Measurements from ENCODE around the gene SLC23A1. TPM values are rescaled to one million over a fixed set of nuclear protein-coding genes. Genes with fewer than 3 reads are reported as not detected.
"Not testable (repeated sequence)": the region's sequence is repeated elsewhere in the genome, so short reads cannot be mapped to it uniquely, and the experiment has no call there.

SLC23A1 gene
- total RNA-seq, 2 donors from 2014 or later, result 0.36 to 0.78 TPM

- ATAC-seq (peak; percentile 79 to 83), DNase-seq (ENCODE audit: low spot score) (peak; percentile 86)
- peak within 1 kb of the TSS; percentile 97 for H3K4me3 Mint-ChIP-seq
- no peaks in the 10 kb centered on the region for H3K27me3 Mint-ChIP-seq
- H3K9me3 Mint-ChIP-seq, result no peaks in the 10 kb centered on the region
- no peaks in the 10 kb centered on the region for H3K36me3 Mint-ChIP-seq
- peak within 1 kb of the TSS; percentile 97 to 100 for H3K27ac Mint-ChIP-seq
- peaks cover 50 to 58% of the 10 kb centered on the region in 2 donors for H3K4me1 Mint-ChIP-seq (ENCODE audit: low read depth in 2 of 2)
Measured at GRCh38 chr5:139389701-139390638, 6.9 kb upstream of the SLC23A1 start, which contains the start of gene MZB1. Gene MZB1, minus strand, starts transcription at chr5:139389913. Its CDS starts 57 bp downstream, at chr5:139389856.

DNA sequence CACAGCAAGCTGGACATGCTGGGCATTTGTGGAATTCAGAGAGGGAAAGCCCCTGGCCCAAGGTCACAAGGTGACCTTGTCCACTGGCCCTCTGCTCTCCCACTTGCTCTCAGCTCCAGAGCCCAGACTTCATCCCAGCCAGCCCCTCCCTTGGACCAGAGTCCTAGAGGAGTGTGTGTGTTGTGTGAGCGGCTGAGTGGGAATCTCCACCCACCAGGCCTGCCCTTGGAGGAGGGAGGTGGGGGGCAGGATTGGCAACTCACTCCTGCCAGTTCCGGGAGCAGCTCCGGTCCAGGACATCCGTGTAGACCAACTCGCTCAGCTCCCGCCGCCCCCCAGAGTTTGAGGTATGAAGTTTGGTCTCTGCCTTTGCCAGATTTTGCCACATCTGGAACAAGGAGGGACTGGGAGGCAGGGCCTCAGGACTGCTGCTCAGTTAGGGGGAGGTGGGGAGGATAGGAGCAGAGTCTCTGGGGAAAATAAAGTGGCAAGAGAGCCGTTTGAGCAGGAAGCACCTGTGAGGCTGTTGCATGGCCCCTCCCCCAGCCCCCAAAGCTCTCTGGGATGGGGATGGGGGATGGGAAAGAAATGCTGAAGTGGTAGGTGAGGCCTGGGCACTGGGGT, 5.2 kb upstream of the SLC23A1 start:
- no peaks in the 10 kb centered on the region for H3K36me3 Mint-ChIP-seq
- peak overlapping the region; percentile 25 for H3K4me3 Mint-ChIP-seq
- ATAC-seq (no peak), DNase-seq (ENCODE audit: low spot score) (no peak)
- no peaks in the 10 kb centered on the region for H3K9me3 Mint-ChIP-seq
- H3K27ac Mint-ChIP-seq, result peak overlapping the region in 1 of 2 donors; percentile 75
- no peaks in the 10 kb centered on the region for H3K27me3 Mint-ChIP-seq
- peaks cover 58 to 66% of the 10 kb centered on the region in 2 donors for H3K4me1 Mint-ChIP-seq (ENCODE audit: low read depth in 2 of 2)

DNA sequence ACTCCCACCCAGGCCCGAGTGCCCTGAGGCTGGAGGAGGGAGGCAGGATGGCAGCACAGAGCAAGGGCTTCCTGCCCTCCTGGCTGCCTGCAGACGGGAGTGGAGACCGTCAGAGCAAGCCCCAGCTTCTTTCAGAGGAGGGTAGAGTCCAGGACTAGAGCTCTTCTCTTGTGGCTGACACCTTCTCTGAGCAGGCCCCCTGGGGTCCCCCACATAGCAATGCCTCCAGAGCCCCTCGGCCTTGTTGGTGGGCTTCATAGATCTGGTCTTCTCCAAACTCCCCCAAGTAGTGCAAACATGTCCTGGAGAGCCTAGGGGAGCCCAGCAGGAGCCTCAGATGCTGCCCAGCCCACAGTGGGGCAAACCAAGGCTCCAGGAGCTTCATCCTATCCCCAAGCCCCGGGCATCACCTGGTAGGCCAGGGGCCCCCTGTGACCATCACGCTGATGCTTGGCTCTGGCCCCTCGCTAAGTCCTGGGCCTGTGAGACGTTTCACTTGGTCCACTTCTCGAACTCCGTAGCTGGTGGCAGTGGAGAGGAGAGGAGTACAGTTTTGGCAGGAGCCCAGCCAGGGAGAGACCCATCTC, 4.6 kb upstream of the SLC23A1 start:
- Mint-ChIP-seq H3K9me3 (no peaks in the 10 kb centered on the region), H3K4me3 (no peak overlapping the region), H3K27me3 (no peaks in the 10 kb centered on the region), H3K27ac (peak overlapping the region in 1 of 2 donors; percentile 96), H3K36me3 (no peaks in the 10 kb centered on the region), H3K4me1 (ENCODE audit: low read depth in 2 of 2) (peaks cover 58 to 64% of the 10 kb centered on the region in 2 donors)
- ATAC-seq, result no peak
- no peak for DNase-seq (ENCODE audit: low spot score)

DNA sequence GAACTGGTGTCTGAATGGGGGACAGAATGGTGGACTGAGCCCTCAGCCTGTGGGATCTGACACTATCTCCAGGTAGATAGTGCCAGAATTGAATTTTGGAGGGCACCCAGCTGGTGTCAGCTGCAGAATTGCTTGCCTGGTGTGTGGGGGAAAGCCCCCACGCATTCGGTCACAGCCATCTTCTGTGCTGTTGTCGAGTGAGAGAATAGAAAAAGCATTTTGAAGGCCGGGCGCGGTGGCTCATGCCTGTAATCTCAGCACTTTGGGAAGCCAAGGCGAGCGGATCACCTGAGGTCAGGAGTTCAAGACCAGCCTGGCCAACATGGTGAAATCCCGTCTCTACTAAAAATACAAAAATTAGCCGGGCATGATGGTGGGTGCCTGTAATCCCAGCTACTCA, 3.9 kb upstream of the SLC23A1 start:
- H3K27ac Mint-ChIP-seq, result peak overlapping the region; percentile 89 to 96
- H3K4me3 Mint-ChIP-seq; DNase-seq (ENCODE audit: low spot score); H3K27me3 Mint-ChIP-seq; H3K36me3 Mint-ChIP-seq; ATAC-seq; H3K9me3 Mint-ChIP-seq: not testable (repeated sequence)
- peaks cover 58 to 63% of the 10 kb centered on the region in 2 donors for H3K4me1 Mint-ChIP-seq (ENCODE audit: low read depth in 2 of 2)

GRCh38 chr5:139386050-139386438, 2.9 kb upstream of the SLC23A1 start:
- H3K36me3 Mint-ChIP-seq, result no peaks in the 10 kb centered on the region
- H3K27me3 Mint-ChIP-seq, result no peaks in the 10 kb centered on the region
- no peaks in the 10 kb centered on the region for H3K9me3 Mint-ChIP-seq
- DNase-seq (ENCODE audit: low spot score) (no peak), ATAC-seq (no peak)
- H3K27ac Mint-ChIP-seq, result peak overlapping the region; percentile 89 to 96
- H3K4me1 Mint-ChIP-seq (ENCODE audit: low read depth in 2 of 2), result peaks cover 49 to 54% of the 10 kb centered on the region in 2 donors
- peak overlapping the region; percentile 73 for H3K4me3 Mint-ChIP-seq

GRCh38 chr5:139385061-139386049, 2.3 kb upstream of the SLC23A1 start:
- ATAC-seq, result no peak
- Mint-ChIP-seq H3K27me3 (no peaks in the 10 kb centered on the region), H3K27ac (peak overlapping the region; percentile 89 to 96), H3K4me3 (peak overlapping the region; percentile 73), H3K36me3 (no peaks in the 10 kb centered on the region), H3K4me1 (ENCODE audit: low read depth in 2 of 2) (peaks cover 42 to 47% of the 10 kb centered on the region in 2 donors), H3K9me3 (no peaks in the 10 kb centered on the region)
- DNase-seq (ENCODE audit: low spot score), result no peak

GRCh38 chr5:139384591-139385051, 1.5 kb upstream of the SLC23A1 start:
- Mint-ChIP-seq H3K4me3 (peak overlapping the region; percentile 73), H3K27me3 (no peaks in the 10 kb centered on the region), H3K4me1 (ENCODE audit: low read depth in 2 of 2) (peaks cover 35 to 40% of the 10 kb centered on the region in 2 donors), H3K9me3 (no peaks in the 10 kb centered on the region), H3K36me3 (no peaks in the 10 kb centered on the region), H3K27ac (peak overlapping the region; percentile 89 to 96)
- no peak for ATAC-seq
- no peak for DNase-seq (ENCODE audit: low spot score)

DNA sequence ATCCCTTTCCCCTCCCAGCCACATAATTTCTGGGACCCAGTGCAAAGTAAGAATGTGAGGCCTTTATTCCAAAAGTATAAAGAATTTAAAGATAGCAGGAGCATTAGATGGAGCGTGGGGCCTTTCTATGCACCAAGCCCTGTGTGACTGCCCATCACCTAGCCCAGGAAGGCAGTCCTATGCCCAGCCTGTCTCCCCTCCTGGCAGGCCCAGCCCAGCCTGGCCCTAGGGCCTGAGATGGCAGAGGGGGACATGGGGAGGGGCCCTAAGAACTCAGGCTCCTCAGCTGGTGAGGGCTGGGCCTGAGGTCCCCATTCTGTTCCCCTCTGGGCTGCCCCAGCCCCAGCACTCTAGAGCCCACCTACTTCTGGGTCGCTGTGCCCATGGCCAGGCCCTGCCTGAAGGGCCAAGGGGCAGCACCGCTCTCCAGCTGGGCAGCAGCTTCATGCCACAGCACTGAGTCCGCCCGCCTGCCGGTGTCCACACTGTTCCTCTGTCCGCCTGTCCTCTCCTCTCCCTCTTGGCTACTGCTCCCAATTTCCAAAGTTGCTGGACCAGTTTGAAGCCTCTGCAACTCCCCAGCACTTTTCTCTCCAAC, 995 bp upstream of the SLC23A1 start:
- DNase-seq (ENCODE audit: low spot score), result no peak
- ATAC-seq, result no peak
- Mint-ChIP-seq H3K36me3 (no peaks in the 10 kb centered on the region), H3K9me3 (no peaks in the 10 kb centered on the region), H3K27me3 (no peaks in the 10 kb centered on the region), H3K4me3 (peak overlapping the region; percentile 73), H3K4me1 (ENCODE audit: low read depth in 2 of 2) (peaks cover 30 to 34% of the 10 kb centered on the region in 2 donors), H3K27ac (peak overlapping the region; percentile 89 to 96)

- no peak overlapping the region for H3K4me3 Mint-ChIP-seq
- H3K9me3 Mint-ChIP-seq, result no peaks in the 10 kb centered on the region
- no peaks in the 10 kb centered on the region for H3K27me3 Mint-ChIP-seq
- H3K4me1 Mint-ChIP-seq (ENCODE audit: low read depth in 2 of 2), result peaks cover 28 to 30% of the 10 kb centered on the region in 2 donors
- H3K27ac Mint-ChIP-seq, result no peak overlapping the region
- H3K36me3 Mint-ChIP-seq, result no peaks in the 10 kb centered on the region
- ATAC-seq (no peak), DNase-seq (ENCODE audit: low spot score) (no peak)
Measured at GRCh38 chr5:139382807-139383206, 290 bp downstream of the SLC23A1 start.

- no peak for DNase-seq (ENCODE audit: low spot score)
- Mint-ChIP-seq H3K27me3 (no peaks in the 10 kb centered on the region), H3K9me3 (no peaks in the 10 kb centered on the region), H3K4me3 (no peak overlapping the region), H3K36me3 (no peaks in the 10 kb centered on the region), H3K27ac (peak overlapping the region in 1 of 2 donors; percentile 54), H3K4me1 (ENCODE audit: low read depth in 2 of 2) (peaks cover 28 to 30% of the 10 kb centered on the region in 2 donors)
- ATAC-seq, result no peak
Measured at GRCh38 chr5:139381837-139382761, 998 bp downstream of the SLC23A1 start.

GRCh38 chr5:139379626-139380449, 3.3 kb downstream of the SLC23A1 start:
- no peaks in the 10 kb centered on the region for H3K9me3 Mint-ChIP-seq
- peaks cover 7 to 8% of the 10 kb centered on the region in 2 donors for H3K4me1 Mint-ChIP-seq (ENCODE audit: low read depth in 2 of 2)
- no peaks in the 10 kb centered on the region for H3K27me3 Mint-ChIP-seq
- ATAC-seq, result no peak
- DNase-seq (ENCODE audit: low spot score), result no peak
- no peak overlapping the region for H3K27ac Mint-ChIP-seq
- H3K36me3 Mint-ChIP-seq, result no peaks in the 10 kb centered on the region
- no peak overlapping the region for H3K4me3 Mint-ChIP-seq
